Stimulated activated naive CD8-positive, alpha-beta T cell treated with anti-CD3 and anti-CD28 coated beads, Interleukin-15, Interleukin-2, amounts not matched to agents 100 ng/mL and 50 ng/mL, for 24 hours (primary cell): ENCODE measurements around the gene MBD1.
A peak's percentile ranks its signal among the peaks of the same experiment; 100 is the strongest.
"Not testable (repeated sequence)": the region's sequence is repeated elsewhere in the genome, so short reads cannot be mapped to it uniquely, and the experiment has no call there.

Experiments used
- H3K27ac Mint-ChIP-seq: one replicate; pipeline ENCODE4 v1.8.0; 2021; ENCODE audit warnings: mild to moderate bottlenecking, mixed read lengths
- H3K27me3 Mint-ChIP-seq: one replicate; pipeline ENCODE4 v1.8.0; 2021; ENCODE audit warnings: mixed read lengths
- H3K36me3 Mint-ChIP-seq: one replicate; pipeline ENCODE4 v1.8.0; 2021; ENCODE audit warnings: low read depth, mixed read lengths
- H3K4me1 Mint-ChIP-seq: one replicate; pipeline ENCODE4 v1.8.0; 2021; ENCODE audit warnings: low read depth, mixed read lengths
- H3K4me3 Mint-ChIP-seq: one replicate; pipeline ENCODE4 v1.8.0; 2021; ENCODE audit warnings: mild to moderate bottlenecking, mixed read lengths
- H3K9me3 Mint-ChIP-seq: one replicate; pipeline ENCODE4 v1.8.0; 2021; ENCODE audit warnings: mixed read lengths

Gene MBD1

GRCh38 chr18:50268022-50268747 lies 13.1 kb downstream of the MBD1 start:
- H3K9me3 Mint-ChIP-seq, result no peaks in the 10 kb centered on the region

GRCh38 chr18:50266248-50266704 lies 15.0 kb downstream of the MBD1 start, which contains the start of gene CFAP53:
TSS of gene CFAP53 (minus strand) at chr18:50266495. CDS start at chr18:50266404, 91 bp downstream.
- Mint-ChIP-seq H3K9me3 (no peaks in the 10 kb centered on the region), H3K27ac (peak within 1 kb of the TSS; percentile 88), H3K4me3 (peak within 1 kb of the TSS; percentile 85), H3K27me3 (no peaks in the 10 kb centered on the region), H3K36me3 (peaks cover 20% of the 10 kb centered on the region), H3K4me1 (peaks cover 37% of the 10 kb centered on the region)

More at GRCh38 chr18:50268022-50268747, 13.1 kb downstream of the MBD1 start:
- Mint-ChIP-seq H3K4me3 (peak overlapping the region; percentile 78), H3K27me3 (no peaks in the 10 kb centered on the region), H3K4me1 (peaks cover 37% of the 10 kb centered on the region), H3K36me3 (peaks cover 36% of the 10 kb centered on the region), H3K27ac (peak overlapping the region; percentile 67)

- Mint-ChIP-seq H3K9me3 (no peaks in the 10 kb centered on the region), H3K27me3 (no peaks in the 10 kb centered on the region), H3K27ac (no peak overlapping the region), H3K4me1 (peaks cover 27% of the 10 kb centered on the region), H3K36me3 (no peaks in the 10 kb centered on the region), H3K4me3 (no peak overlapping the region)
Observed at GRCh38 chr18:50262977-50263376, 18.3 kb downstream of the MBD1 start.

GRCh38 chr18:50250935-50251334 lies 30.4 kb downstream of the MBD1 start:
- Mint-ChIP-seq H3K9me3 (no peaks in the 10 kb centered on the region), H3K27me3 (no peaks in the 10 kb centered on the region), H3K4me1 (no peaks in the 10 kb centered on the region), H3K27ac (no peak overlapping the region), H3K36me3 (no peaks in the 10 kb centered on the region), H3K4me3 (no peak overlapping the region)

GRCh38 chr18:50249576-50249975 lies 31.7 kb downstream of the MBD1 start:
- no peaks in the 10 kb centered on the region for H3K27me3 Mint-ChIP-seq
- no peaks in the 10 kb centered on the region for H3K9me3 Mint-ChIP-seq

GRCh38 chr18:50247561-50247960 lies 33.8 kb downstream of the MBD1 start:
- Mint-ChIP-seq H3K27me3 (no peaks in the 10 kb centered on the region), H3K9me3 (no peaks in the 10 kb centered on the region), H3K27ac (no peak overlapping the region), H3K36me3 (no peaks in the 10 kb centered on the region), H3K4me1 (no peaks in the 10 kb centered on the region), H3K4me3 (no peak overlapping the region)

More at GRCh38 chr18:50249576-50249975, 31.7 kb downstream of the MBD1 start:
- Mint-ChIP-seq H3K36me3 (no peaks in the 10 kb centered on the region), H3K27ac (no peak overlapping the region), H3K4me1 (no peaks in the 10 kb centered on the region), H3K4me3 (no peak overlapping the region)

GRCh38 chr18:50241768-50242167 lies 39.6 kb downstream of the MBD1 start:
- H3K36me3 Mint-ChIP-seq, result not testable (repeated sequence)

GRCh38 chr18:50240080-50240563 lies 41.2 kb downstream of the MBD1 start:
- Mint-ChIP-seq H3K36me3 (peaks cover 7% of the 10 kb centered on the region), H3K27ac (peak overlapping the region; percentile 14), H3K4me3 (no peak overlapping the region), H3K9me3 (peaks cover 17% of the 10 kb centered on the region), H3K4me1 (peaks cover 7% of the 10 kb centered on the region), H3K27me3 (peaks cover 9% of the 10 kb centered on the region)

More at GRCh38 chr18:50241768-50242167, 39.6 kb downstream of the MBD1 start:
- H3K4me1 Mint-ChIP-seq, H3K27ac Mint-ChIP-seq, H3K27me3 Mint-ChIP-seq, H3K4me3 Mint-ChIP-seq: not testable (repeated sequence)
- peaks cover 17% of the 10 kb centered on the region for H3K9me3 Mint-ChIP-seq

- no peak overlapping the region for H3K27ac Mint-ChIP-seq
- H3K4me3 Mint-ChIP-seq, result no peak overlapping the region
- H3K27me3 Mint-ChIP-seq, result peaks cover 15% of the 10 kb centered on the region
- H3K36me3 Mint-ChIP-seq, result no peaks in the 10 kb centered on the region
- H3K9me3 Mint-ChIP-seq, result no peaks in the 10 kb centered on the region
- H3K4me1 Mint-ChIP-seq, result no peaks in the 10 kb centered on the region
Observed at GRCh38 chr18:50232419-50232818, 48.9 kb downstream of the MBD1 start.

GRCh38 chr18:50231621-50232020 lies 49.7 kb downstream of the MBD1 start:
- no peak overlapping the region for H3K27ac Mint-ChIP-seq
- no peaks in the 10 kb centered on the region for H3K4me1 Mint-ChIP-seq
- H3K27me3 Mint-ChIP-seq, result peaks cover 15% of the 10 kb centered on the region
- H3K36me3 Mint-ChIP-seq, result no peaks in the 10 kb centered on the region
- H3K4me3 Mint-ChIP-seq, result no peak overlapping the region
- no peaks in the 10 kb centered on the region for H3K9me3 Mint-ChIP-seq

- H3K4me1 Mint-ChIP-seq, H3K27ac Mint-ChIP-seq, H3K4me3 Mint-ChIP-seq, H3K36me3 Mint-ChIP-seq: not testable (repeated sequence)
- Mint-ChIP-seq H3K9me3 (peaks cover 16% of the 10 kb centered on the region), H3K27me3 (peaks cover 21% of the 10 kb centered on the region)
Observed at GRCh38 chr18:50220249-50220648, 61.1 kb downstream of the MBD1 start.
